Measurements from ENCODE around the gene ESYT1. TPM values are rescaled to one million over a fixed set of nuclear protein-coding genes. Genes with fewer than 3 reads are reported as not detected.

Gene ESYT1
- total and polyA plus RNA-seq, 5 donors: 29.1 to 38.5 (median 32.1) TPM

DNA sequence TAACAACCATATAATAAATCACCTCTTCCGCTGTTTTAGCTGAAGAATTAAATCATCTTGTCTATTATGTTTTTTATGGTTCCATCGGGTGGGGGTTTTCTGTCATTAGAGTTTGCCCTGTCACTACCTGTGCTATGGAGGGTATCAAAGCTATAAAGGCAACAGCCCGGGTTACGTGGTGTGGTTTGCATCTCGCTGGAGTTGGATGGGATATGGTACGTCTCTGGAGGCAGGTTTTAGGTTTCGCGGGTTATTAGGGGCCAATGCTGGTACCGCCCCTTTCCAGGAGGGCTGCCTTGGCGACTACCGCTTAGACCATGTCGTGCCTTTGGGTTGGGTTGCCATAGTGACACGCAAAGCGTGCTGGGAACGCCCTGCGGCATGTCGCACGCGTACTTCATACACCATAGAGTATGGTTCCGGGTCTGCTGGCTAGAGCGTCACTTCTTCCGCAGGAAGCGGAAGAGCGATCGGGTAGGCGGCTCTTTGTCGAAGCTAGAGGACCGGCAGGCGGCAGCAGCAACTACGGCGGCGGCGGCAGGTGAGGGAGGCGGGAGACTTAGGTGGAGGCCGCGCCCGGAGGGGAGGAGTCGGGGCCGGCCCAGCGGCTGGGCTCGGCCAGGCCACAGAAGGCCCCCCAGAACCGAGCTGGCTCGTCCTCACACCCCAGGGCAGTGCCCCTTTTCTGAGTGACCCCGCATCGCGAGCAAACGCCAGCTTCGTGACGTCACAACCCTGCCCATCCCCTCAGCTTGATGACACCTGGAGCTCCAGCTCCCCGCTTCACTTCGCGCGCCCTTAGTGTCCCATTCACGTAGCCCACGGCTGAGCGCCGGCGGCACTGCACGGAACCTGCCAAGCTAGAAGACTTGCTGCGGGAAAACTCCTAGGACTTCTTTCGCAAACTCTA lies 10.0 kb upstream of the ESYT1 start, which contains the start of gene ZC3H10:
TSS of gene ZC3H10 (plus strand) at position 489 of the 910 bp plus-strand sequence. CDS start 2,297 bp downstream, outside the sequence.
- peak; percentile 90 for ATAC-seq
- Histone ChIP-seq H3K27ac (ENCODE audit: low read length) (peak within 1 kb of the TSS; percentile 99), H3K4me3 (ENCODE audit: low read length) (peak within 1 kb of the TSS; percentile 96), H3K9me3 (ENCODE audit: control insufficient read depth, low read length) (no peaks in the 10 kb centered on the region), H3K27me3 (ENCODE audit: control insufficient read depth, insufficient read depth) (no peaks in the 10 kb centered on the region), H3K4me1 (ENCODE audit: control insufficient read depth, insufficient read depth, low read length) (peaks cover 6% of the 10 kb centered on the region)
- DNase-seq: peak; percentile 98 to 99 (median 98)
- WGBS: under 1% methylated on average over 61 of the region's 61 CpGs
- intact Hi-C loops (cut with DNase I): loop anchor here in 2 of 4 donors (2.0 to 5.0 kb wide), 2 partner anchors 39 to 71 kb away; partner anchors contain the start of genes SMARCC2 (in 2 of the 2) and MYL6 (in 1 of the 2)

- Histone ChIP-seq H3K4me1 (ENCODE audit: control insufficient read depth, insufficient read depth, low read length) (peaks cover 6% of the 10 kb centered on the region), H3K27ac (ENCODE audit: low read length) (peak overlapping the region; percentile 95), H3K4me3 (ENCODE audit: low read length) (peak overlapping the region; percentile 90), H3K9me3 (ENCODE audit: control insufficient read depth, low read length) (no peaks in the 10 kb centered on the region), H3K27me3 (ENCODE audit: control insufficient read depth, insufficient read depth) (no peaks in the 10 kb centered on the region)
- intact Hi-C loops (cut with DNase I): loop anchor here in 2 of 4 donors (2.0 to 5.0 kb wide), 2 partner anchors 38 to 70 kb away; partner anchors contain the start of genes SMARCC2 (in 2 of the 2) and MYL6 (in 1 of the 2)
- ATAC-seq (peak; percentile 1), DNase-seq (peak in 1 of 3 donors; percentile 59)
- 10% methylated on average over 13 of the region's 13 CpGs for WGBS
These were observed 9.2 kb upstream of the ESYT1 start for GRCh38 chr12:56118688-56119357.

GRCh38 chr12:56119361-56119796 lies 8.7 kb upstream of the ESYT1 start:
- H3K27ac ChIP-seq (ENCODE audit: low read length): peak overlapping the region; percentile 95
- H3K27me3 ChIP-seq (ENCODE audit: control insufficient read depth, insufficient read depth): no peaks in the 10 kb centered on the region
- peak; percentile 53 to 64 for ATAC-seq
- H3K4me3 ChIP-seq (ENCODE audit: low read length): no peak overlapping the region
- intact Hi-C loops (cut with DNase I): loop anchor here in 2 of 4 donors (2.0 to 5.0 kb wide), 2 partner anchors 38 to 69 kb away; partner anchors contain the start of genes SMARCC2 (in 2 of the 2) and MYL6 (in 1 of the 2)
- DNase-seq: peak; percentile 78 to 81 (median 79)
- H3K4me1 ChIP-seq (ENCODE audit: control insufficient read depth, insufficient read depth, low read length): peaks cover 6% of the 10 kb centered on the region
- H3K9me3 ChIP-seq (ENCODE audit: control insufficient read depth, low read length): no peaks in the 10 kb centered on the region
- WGBS: 0% methylated on average over 2 of the region's 2 CpGs

- peak in 2 of 3 donors; percentile 60 to 62 for DNase-seq
These were observed 7.8 kb upstream of the ESYT1 start for GRCh38 chr12:56120158-56120846.

GRCh38 chr12:56121204-56121870 lies 6.7 kb upstream of the ESYT1 start:
- intact Hi-C loops (cut with DNase I): loop anchor here in 3 of 4 donors (5.0 to 10.0 kb wide), 3 partner anchors 41 to 66 kb away; partner anchors contain the start of gene SMARCC2 (in 2 of the 3)
- no peaks in the 10 kb centered on the region for H3K9me3 ChIP-seq (ENCODE audit: control insufficient read depth, low read length)
- H3K27ac ChIP-seq (ENCODE audit: low read length): no peak overlapping the region
- H3K27me3 ChIP-seq (ENCODE audit: control insufficient read depth, insufficient read depth): no peaks in the 10 kb centered on the region
- 87% methylated on average over 11 of the region's 11 CpGs for WGBS
- ATAC-seq: no peak
- H3K4me3 ChIP-seq (ENCODE audit: low read length): no peak overlapping the region
- DNase-seq: no peak
- H3K4me1 ChIP-seq (ENCODE audit: control insufficient read depth, insufficient read depth, low read length): peaks cover 4% of the 10 kb centered on the region

More at GRCh38 chr12:56120158-56120846, 7.8 kb upstream of the ESYT1 start:
- H3K27ac ChIP-seq (ENCODE audit: low read length): no peak overlapping the region
- no peak overlapping the region for H3K4me3 ChIP-seq (ENCODE audit: low read length)
- H3K9me3 ChIP-seq (ENCODE audit: control insufficient read depth, low read length): no peaks in the 10 kb centered on the region
- intact Hi-C loops (cut with DNase I): loop anchor here in 3 of 4 donors (5.0 to 10.0 kb wide), 3 partner anchors 42 to 67 kb away; partner anchors contain the start of gene SMARCC2 (in 2 of the 3)
- peaks cover 6% of the 10 kb centered on the region for H3K4me1 ChIP-seq (ENCODE audit: control insufficient read depth, insufficient read depth, low read length)
- WGBS: 86% methylated on average over 17 of the region's 17 CpGs
- H3K27me3 ChIP-seq (ENCODE audit: control insufficient read depth, insufficient read depth): no peaks in the 10 kb centered on the region
- ATAC-seq: no peak

DNA sequence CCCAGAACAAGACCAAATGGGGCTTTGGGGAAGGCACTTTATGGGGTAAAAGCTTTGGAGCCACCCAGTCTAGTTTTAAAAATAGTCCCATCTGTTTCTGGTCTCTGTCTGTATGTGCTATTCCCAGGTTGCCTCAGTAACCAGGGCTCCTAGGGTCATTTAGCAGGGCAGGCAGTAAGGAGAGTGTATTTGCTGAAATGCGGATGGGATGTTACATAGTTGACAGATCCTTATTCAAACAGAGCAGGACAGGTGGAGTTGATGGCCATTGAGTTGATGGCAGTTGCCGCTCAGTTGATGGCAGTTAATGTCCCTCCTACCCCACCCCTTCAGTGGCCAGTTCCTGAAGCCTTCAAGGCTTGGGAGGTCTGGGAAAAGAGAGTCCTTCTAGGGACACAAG lies 5.4 kb upstream of the ESYT1 start:
- Histone ChIP-seq H3K4me1 (ENCODE audit: control insufficient read depth, insufficient read depth, low read length) (peaks cover 4% of the 10 kb centered on the region), H3K4me3 (ENCODE audit: low read length) (no peak overlapping the region), H3K9me3 (ENCODE audit: control insufficient read depth, low read length) (no peaks in the 10 kb centered on the region), H3K27ac (ENCODE audit: low read length) (no peak overlapping the region), H3K27me3 (ENCODE audit: control insufficient read depth, insufficient read depth) (no peaks in the 10 kb centered on the region)
- DNase-seq: no peak
- 77% methylated on average over 2 of the region's 2 CpGs for WGBS
- no peak for ATAC-seq
- intact Hi-C loops (cut with DNase I): loop anchor here in 3 of 4 donors (5.0 to 10.0 kb wide), 3 partner anchors 40 to 65 kb away; partner anchors contain the start of gene SMARCC2 (in 2 of the 3)

DNA sequence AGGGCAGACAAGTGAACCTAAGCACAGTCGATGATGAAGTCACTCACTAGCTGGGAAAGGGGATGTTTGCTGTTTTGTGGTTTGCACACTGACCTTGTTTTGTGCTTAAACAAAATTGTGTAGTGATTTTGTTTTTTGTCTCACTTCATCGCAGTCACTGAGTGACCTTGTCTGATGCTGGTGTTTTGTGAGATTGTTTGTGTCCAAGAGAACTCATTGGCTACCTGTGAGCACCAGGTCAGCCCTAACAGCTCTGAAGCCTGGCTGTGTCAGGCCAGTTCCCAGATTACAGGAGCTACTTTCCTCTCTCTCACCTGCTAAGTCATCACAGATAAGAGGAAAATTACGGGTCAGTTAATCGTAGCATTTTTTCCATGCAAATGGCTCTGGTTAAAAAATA lies 3.9 kb upstream of the ESYT1 start:
- no peak for ATAC-seq
- DNase-seq: no peak
- Histone ChIP-seq H3K9me3 (ENCODE audit: control insufficient read depth, low read length) (no peaks in the 10 kb centered on the region), H3K27ac (ENCODE audit: low read length) (no peak overlapping the region), H3K4me3 (ENCODE audit: low read length) (no peak overlapping the region), H3K4me1 (ENCODE audit: control insufficient read depth, insufficient read depth, low read length) (no peaks in the 10 kb centered on the region), H3K27me3 (ENCODE audit: control insufficient read depth, insufficient read depth) (no peaks in the 10 kb centered on the region)
- intact Hi-C loops (cut with DNase I): loop anchor here in 3 of 4 donors (5.0 to 10.0 kb wide), 3 partner anchors 38 to 63 kb away; partner anchors contain the start of gene SMARCC2 (in 2 of the 3)
- WGBS: 85% methylated on average over 4 of the region's 4 CpGs

- H3K27me3 ChIP-seq (ENCODE audit: control insufficient read depth, insufficient read depth): no peaks in the 10 kb centered on the region
- H3K4me1 ChIP-seq (ENCODE audit: control insufficient read depth, insufficient read depth, low read length): no peaks in the 10 kb centered on the region
- peak overlapping the region; percentile 34 for H3K27ac ChIP-seq (ENCODE audit: low read length)
- peak overlapping the region; percentile 43 for H3K4me3 ChIP-seq (ENCODE audit: low read length)
- H3K9me3 ChIP-seq (ENCODE audit: control insufficient read depth, low read length): no peaks in the 10 kb centered on the region
- 44% methylated on average over 3 of the region's 3 CpGs for WGBS
- ATAC-seq (no peak), DNase-seq (no peak)
- intact Hi-C loops (cut with DNase I): loop anchor here in 2 of 4 donors (5.0 to 10.0 kb wide), 2 partner anchors 58 to 336 kb away; partner anchors contain the start of gene SMARCC2 (in 1 of the 2)
These were observed 1.3 kb upstream of the ESYT1 start for GRCh38 chr12:56126732-56127239.

DNA sequence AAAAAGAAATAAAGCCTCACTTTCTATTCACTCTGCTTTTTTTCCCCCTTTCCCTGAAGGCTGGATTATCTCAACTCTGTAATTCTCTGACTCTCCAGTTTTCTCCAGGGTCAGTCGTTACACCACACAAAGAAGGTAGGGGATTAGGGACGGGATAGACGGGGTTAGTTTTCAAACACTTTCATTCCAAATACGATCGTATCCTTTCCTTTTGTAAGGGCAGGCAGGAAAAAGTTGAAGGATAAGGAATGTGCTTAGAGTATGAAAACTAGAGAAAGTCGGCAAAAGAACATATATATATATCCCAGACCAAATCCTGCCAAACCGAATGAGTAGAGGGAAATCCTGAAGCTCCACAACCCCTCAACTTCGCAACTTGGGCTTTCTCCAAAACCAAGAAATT lies 581 bp upstream of the ESYT1 start:
- DNase-seq (no peak), ATAC-seq (no peak)
- no peaks in the 10 kb centered on the region for H3K9me3 ChIP-seq (ENCODE audit: control insufficient read depth, low read length)
- peak overlapping the region; percentile 50 for H3K27ac ChIP-seq (ENCODE audit: low read length)
- intact Hi-C loops (cut with DNase I): loop anchor here in 2 of 4 donors (5.0 to 10.0 kb wide), 2 partner anchors 57 to 335 kb away; partner anchors contain the start of gene SMARCC2 (in 1 of the 2)
- H3K4me1 ChIP-seq (ENCODE audit: control insufficient read depth, insufficient read depth, low read length): no peaks in the 10 kb centered on the region
- no peaks in the 10 kb centered on the region for H3K27me3 ChIP-seq (ENCODE audit: control insufficient read depth, insufficient read depth)
- WGBS: under 1% methylated on average over 8 of the region's 8 CpGs
- H3K4me3 ChIP-seq (ENCODE audit: low read length): peak overlapping the region; percentile 43

Data from right cardiac atrium (tissue), 5 donors.